DND-41 (cell line): ENCODE measurements around the gene FBXO33.

ENCODE experiments used
- ATAC-seq: fragments of 200-7000 bp; cut with Tn5 transposase; 3 replicates; pipeline ENCODE4 v1.9.1; 2021; ENCODE audit warnings: low read depth; ENCODE audit not compliant: insufficient read depth
- DNase-seq: peaks from one replicate; pipeline ENCODE4 v3.0.0-alpha.2; 2020
- H2AFZ ChIP-seq: 2 replicates; pipeline ENCODE4 v1.6.0; 2012; ENCODE audit warnings: low read depth, low read length
- H3K27ac ChIP-seq: 2 replicates; pipeline ENCODE4 v1.5.1; 2012; ENCODE audit warnings: low read length, inconsistent platforms
- H3K27me3 ChIP-seq: fragments of 200-600 bp; sonication (generic); 2 replicates; pipeline ENCODE4 v1.6.0; 2012; ENCODE audit warnings: low read length, mild to moderate bottlenecking, inconsistent platforms; ENCODE audit not compliant: insufficient read depth, poor library complexity
- H3K36me3 ChIP-seq: 2 replicates; pipeline ENCODE4 v1.5.1; 2012; ENCODE audit warnings: low read length, inconsistent platforms; ENCODE audit not compliant: insufficient read depth
- H3K4me1 ChIP-seq: 2 replicates; pipeline ENCODE4 v1.5.1; 2012; ENCODE audit warnings: mild to moderate bottlenecking, low read length; ENCODE audit not compliant: insufficient read depth
- H3K4me2 ChIP-seq: 2 replicates; pipeline ENCODE4 v1.6.0; 2012; ENCODE audit warnings: mild to moderate bottlenecking, moderate library complexity, low read length, inconsistent platforms; ENCODE audit not compliant: insufficient read depth
- H3K4me3 ChIP-seq, 2 experiments: fragments of 200-600 bp in 1 of 2; shearing (Covaris generic) in 1 of 2; 2 replicates each; pipeline ENCODE4 v1.5.1; 2012 to 2016; ENCODE audit warnings: inconsistent platforms in 2 of 2, low read length in 2 of 2, mild to moderate bottlenecking in 2 of 2, low read depth in 1 of 2, moderate library complexity in 1 of 2
- H3K79me2 ChIP-seq: 2 replicates; pipeline ENCODE4 v1.6.0; 2012; ENCODE audit warnings: low read length, inconsistent platforms; ENCODE audit not compliant: insufficient read depth
- H3K9ac ChIP-seq: 2 replicates; pipeline ENCODE4 v1.6.0; 2012; ENCODE audit warnings: low read depth, mild to moderate bottlenecking, inconsistent platforms, low read length, moderate library complexity
- H3K9me3 ChIP-seq: 2 replicates; pipeline ENCODE4 v1.5.1; 2012; ENCODE audit warnings: low read length, moderate library complexity, mild to moderate bottlenecking, inconsistent platforms; ENCODE audit not compliant: insufficient read depth, severe bottlenecking
- H4K20me1 ChIP-seq: 2 replicates; pipeline ENCODE4 v1.6.0; 2012; ENCODE audit warnings: low read length; ENCODE audit not compliant: insufficient read depth
- CTCF ChIP-seq: IDR thresholded peaks from 2 replicates; pipeline ENCODE4 v1.5.1; 2012; ENCODE audit warnings: borderline replicate concordance, low read length, moderate library complexity, mild to moderate bottlenecking; ENCODE audit not compliant: poor library complexity, severe bottlenecking; ENCODE audit errors: extremely low read depth
- EZH2 ChIP-seq: IDR thresholded peaks from 3 replicates; pipeline ENCODE4 v1.6.1; 2012; ENCODE audit warnings: borderline replicate concordance, low read depth, mild to moderate bottlenecking, moderate library complexity, low read length, inconsistent platforms; ENCODE audit not compliant: severe bottlenecking

FBXO33 gene

GRCh38 chr14:39372656-39373055 lies 59.6 kb downstream of the FBXO33 start:
- no peak overlapping the region for H3K9ac ChIP-seq
- no peak overlapping the region for H3K4me3 ChIP-seq
- no peaks in the 10 kb centered on the region for H3K4me1 ChIP-seq
- no peaks in the 10 kb centered on the region for H3K27me3 ChIP-seq
- ATAC-seq (no peak), DNase-seq (no peak)
- H4K20me1 ChIP-seq: no peaks in the 10 kb centered on the region
- no peak overlapping the region for H3K4me2 ChIP-seq
- TF ChIP-seq EZH2 (no peak), CTCF (no peak)
- H3K27ac ChIP-seq: no peak overlapping the region
- peaks cover 5% of the 10 kb centered on the region; the same call in 1 of the 2 replicates for H3K36me3 ChIP-seq
- H3K9me3 ChIP-seq: no peaks in the 10 kb centered on the region
- no peak overlapping the region for H2AFZ ChIP-seq
- no peaks in the 10 kb centered on the region for H3K79me2 ChIP-seq

- H3K4me1 ChIP-seq: no peaks in the 10 kb centered on the region
- H3K9me3 ChIP-seq: no peaks in the 10 kb centered on the region
- no peaks in the 10 kb centered on the region for H3K79me2 ChIP-seq
- H3K4me2 ChIP-seq: no peak overlapping the region
- H2AFZ ChIP-seq: no peak overlapping the region
- no peak overlapping the region for H3K4me3 ChIP-seq
- peaks cover 5% of the 10 kb centered on the region; the same call in 1 of the 2 replicates for H3K36me3 ChIP-seq
- H3K9ac ChIP-seq: no peak overlapping the region
- ATAC-seq (no peak), DNase-seq (no peak)
- TF ChIP-seq EZH2 (no peak), CTCF (no peak)
- no peak overlapping the region for H3K27ac ChIP-seq
- no peaks in the 10 kb centered on the region for H3K27me3 ChIP-seq
- peaks cover 4% of the 10 kb centered on the region; the same call in 1 of the 2 replicates for H4K20me1 ChIP-seq
These were observed 61.8 kb downstream of the FBXO33 start for GRCh38 chr14:39370415-39370814.

GRCh38 chr14:39369029-39369428 lies 63.2 kb downstream of the FBXO33 start:
- TF ChIP-seq EZH2: no peak
- TF ChIP-seq CTCF: no peak
- no peak overlapping the region for H2AFZ ChIP-seq
- H3K9ac ChIP-seq: no peak overlapping the region
- no peaks in the 10 kb centered on the region for H3K27me3 ChIP-seq
- H3K4me3 ChIP-seq: no peak overlapping the region
- H4K20me1 ChIP-seq: peaks cover 4% of the 10 kb centered on the region; the same call in 1 of the 2 replicates
- H3K4me2 ChIP-seq: no peak overlapping the region
- H3K36me3 ChIP-seq: peaks cover 5% of the 10 kb centered on the region; the same call in 1 of the 2 replicates
- no peaks in the 10 kb centered on the region for H3K9me3 ChIP-seq
- no peaks in the 10 kb centered on the region for H3K79me2 ChIP-seq
- H3K4me1 ChIP-seq: no peaks in the 10 kb centered on the region
- no peak for ATAC-seq
- no peak for DNase-seq
- no peak overlapping the region for H3K27ac ChIP-seq
